DND-41 (cell line): ENCODE measurements around the gene TRPM3.

Experiments
- ATAC-seq: fragments of 200-7000 bp; cut with Tn5 transposase; 3 replicates; pipeline ENCODE4 v1.9.1; 2021; ENCODE audit warnings: low read depth; ENCODE audit not compliant: insufficient read depth
- DNase-seq: peaks from one replicate; pipeline ENCODE4 v3.0.0-alpha.2; 2020
- H2AFZ ChIP-seq: 2 replicates; pipeline ENCODE4 v1.6.0; 2012; ENCODE audit warnings: low read depth, low read length
- H3K27ac ChIP-seq: 2 replicates; pipeline ENCODE4 v1.5.1; 2012; ENCODE audit warnings: low read length, inconsistent platforms
- H3K27me3 ChIP-seq: fragments of 200-600 bp; sonication (generic); 2 replicates; pipeline ENCODE4 v1.6.0; 2012; ENCODE audit warnings: low read length, mild to moderate bottlenecking, inconsistent platforms; ENCODE audit not compliant: insufficient read depth, poor library complexity
- H3K36me3 ChIP-seq: 2 replicates; pipeline ENCODE4 v1.5.1; 2012; ENCODE audit warnings: low read length, inconsistent platforms; ENCODE audit not compliant: insufficient read depth
- H3K4me1 ChIP-seq: 2 replicates; pipeline ENCODE4 v1.5.1; 2012; ENCODE audit warnings: mild to moderate bottlenecking, low read length; ENCODE audit not compliant: insufficient read depth
- H3K4me2 ChIP-seq: 2 replicates; pipeline ENCODE4 v1.6.0; 2012; ENCODE audit warnings: mild to moderate bottlenecking, moderate library complexity, low read length, inconsistent platforms; ENCODE audit not compliant: insufficient read depth
- H3K4me3 ChIP-seq, 2 experiments: fragments of 200-600 bp in 1 of 2; shearing (Covaris generic) in 1 of 2; 2 replicates each; pipeline ENCODE4 v1.5.1; 2012 to 2016; ENCODE audit warnings: inconsistent platforms in 2 of 2, low read length in 2 of 2, mild to moderate bottlenecking in 2 of 2, low read depth in 1 of 2, moderate library complexity in 1 of 2
- H3K79me2 ChIP-seq: 2 replicates; pipeline ENCODE4 v1.6.0; 2012; ENCODE audit warnings: low read length, inconsistent platforms; ENCODE audit not compliant: insufficient read depth
- H3K9ac ChIP-seq: 2 replicates; pipeline ENCODE4 v1.6.0; 2012; ENCODE audit warnings: low read depth, mild to moderate bottlenecking, inconsistent platforms, low read length, moderate library complexity
- H3K9me3 ChIP-seq: 2 replicates; pipeline ENCODE4 v1.5.1; 2012; ENCODE audit warnings: low read length, moderate library complexity, mild to moderate bottlenecking, inconsistent platforms; ENCODE audit not compliant: insufficient read depth, severe bottlenecking
- H4K20me1 ChIP-seq: 2 replicates; pipeline ENCODE4 v1.6.0; 2012; ENCODE audit warnings: low read length; ENCODE audit not compliant: insufficient read depth
- CTCF ChIP-seq: IDR thresholded peaks from 2 replicates; pipeline ENCODE4 v1.5.1; 2012; ENCODE audit warnings: borderline replicate concordance, low read length, moderate library complexity, mild to moderate bottlenecking; ENCODE audit not compliant: poor library complexity, severe bottlenecking; ENCODE audit errors: extremely low read depth
- EZH2 ChIP-seq: IDR thresholded peaks from 3 replicates; pipeline ENCODE4 v1.6.1; 2012; ENCODE audit warnings: borderline replicate concordance, low read depth, mild to moderate bottlenecking, moderate library complexity, low read length, inconsistent platforms; ENCODE audit not compliant: severe bottlenecking

TRPM3 gene

GRCh38 chr9:70511858-70512257 is 609.6 kb downstream of the TRPM3 start:
- ATAC-seq: no peak

GRCh38 chr9:70510157-70510770 is 611.2 kb downstream of the TRPM3 start:
- ATAC-seq: no peak
- Histone ChIP-seq H3K27me3 (no peaks in the 10 kb centered on the region), H3K27ac (no peak overlapping the region), H3K4me3 (no peak overlapping the region), H3K36me3 (no peaks in the 10 kb centered on the region), H2AFZ (no peak overlapping the region), H3K4me1 (no peaks in the 10 kb centered on the region), H4K20me1 (no peaks in the 10 kb centered on the region), H3K9me3 (no peaks in the 10 kb centered on the region), H3K79me2 (no peaks in the 10 kb centered on the region), H3K9ac (no peak overlapping the region), H3K4me2 (no peak overlapping the region)
- TF ChIP-seq EZH2: no peak
- peak; percentile 32 for TF ChIP-seq CTCF
- peak; percentile 11 for DNase-seq

More at GRCh38 chr9:70511858-70512257, 609.6 kb downstream of the TRPM3 start:
- Histone ChIP-seq H3K27ac (no peak overlapping the region), H3K4me1 (no peaks in the 10 kb centered on the region), H2AFZ (no peak overlapping the region), H3K9me3 (no peaks in the 10 kb centered on the region), H3K27me3 (no peaks in the 10 kb centered on the region), H4K20me1 (no peaks in the 10 kb centered on the region), H3K4me3 (no peak overlapping the region), H3K79me2 (no peaks in the 10 kb centered on the region), H3K4me2 (no peak overlapping the region), H3K9ac (no peak overlapping the region), H3K36me3 (no peaks in the 10 kb centered on the region)
- TF ChIP-seq CTCF: no peak
- TF ChIP-seq EZH2: no peak
- DNase-seq: no peak

DNA sequence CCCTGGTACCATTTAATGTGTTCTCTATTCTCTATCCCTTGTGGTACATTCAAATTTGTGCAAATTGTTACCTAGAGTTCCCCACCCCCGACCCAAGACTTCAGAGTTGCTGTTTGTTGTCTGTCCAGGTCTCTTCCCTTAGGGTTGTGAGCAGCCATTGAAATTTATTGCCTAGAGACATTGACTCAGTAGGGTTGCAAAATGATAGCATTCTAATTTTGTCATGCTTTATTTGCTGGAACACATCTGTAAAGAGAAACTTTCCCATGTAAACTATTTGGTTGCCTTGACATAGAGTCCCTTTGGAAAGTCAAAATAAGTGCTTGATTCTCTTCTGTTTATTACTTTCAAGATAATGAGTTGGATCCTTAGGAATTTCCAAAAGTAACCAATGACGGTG is 615.3 kb downstream of the TRPM3 start:
- no peaks in the 10 kb centered on the region for H4K20me1 ChIP-seq
- H3K4me2 ChIP-seq: no peak overlapping the region
- no peak overlapping the region for H3K4me3 ChIP-seq
- no peak overlapping the region for H2AFZ ChIP-seq
- H3K9me3 ChIP-seq: no peaks in the 10 kb centered on the region
- TF ChIP-seq CTCF: no peak
- no peak for TF ChIP-seq EZH2
- no peak overlapping the region for H3K9ac ChIP-seq
- H3K36me3 ChIP-seq: no peaks in the 10 kb centered on the region
- no peak for DNase-seq
- H3K79me2 ChIP-seq: no peaks in the 10 kb centered on the region
- H3K27ac ChIP-seq: no peak overlapping the region
- ATAC-seq: no peak
- no peaks in the 10 kb centered on the region for H3K27me3 ChIP-seq
- no peaks in the 10 kb centered on the region for H3K4me1 ChIP-seq
